Activated CD8-positive, alpha-beta memory T cell treated with anti-CD3 and anti-CD28 coated beads for 1 hour (primary cell): ENCODE results near the gene MTLN.
A peak's percentile ranks its signal among the peaks of the same experiment; 100 is the strongest.
"Not testable (repeated sequence)": the region's sequence is repeated elsewhere in the genome, so short reads cannot be mapped to it uniquely, and the experiment has no call there.

Experiments
- DNase-seq, 2 donors: peaks; one replicate each; pipeline ENCODE4 v3.0.0-alpha.2; 2020; ENCODE audit warnings: low read depth in 1 of 2; ENCODE audit errors: extremely low read depth in 1 of 2

Gene MTLN, protein sequence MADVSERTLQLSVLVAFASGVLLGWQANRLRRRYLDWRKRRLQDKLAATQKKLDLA

DNA sequence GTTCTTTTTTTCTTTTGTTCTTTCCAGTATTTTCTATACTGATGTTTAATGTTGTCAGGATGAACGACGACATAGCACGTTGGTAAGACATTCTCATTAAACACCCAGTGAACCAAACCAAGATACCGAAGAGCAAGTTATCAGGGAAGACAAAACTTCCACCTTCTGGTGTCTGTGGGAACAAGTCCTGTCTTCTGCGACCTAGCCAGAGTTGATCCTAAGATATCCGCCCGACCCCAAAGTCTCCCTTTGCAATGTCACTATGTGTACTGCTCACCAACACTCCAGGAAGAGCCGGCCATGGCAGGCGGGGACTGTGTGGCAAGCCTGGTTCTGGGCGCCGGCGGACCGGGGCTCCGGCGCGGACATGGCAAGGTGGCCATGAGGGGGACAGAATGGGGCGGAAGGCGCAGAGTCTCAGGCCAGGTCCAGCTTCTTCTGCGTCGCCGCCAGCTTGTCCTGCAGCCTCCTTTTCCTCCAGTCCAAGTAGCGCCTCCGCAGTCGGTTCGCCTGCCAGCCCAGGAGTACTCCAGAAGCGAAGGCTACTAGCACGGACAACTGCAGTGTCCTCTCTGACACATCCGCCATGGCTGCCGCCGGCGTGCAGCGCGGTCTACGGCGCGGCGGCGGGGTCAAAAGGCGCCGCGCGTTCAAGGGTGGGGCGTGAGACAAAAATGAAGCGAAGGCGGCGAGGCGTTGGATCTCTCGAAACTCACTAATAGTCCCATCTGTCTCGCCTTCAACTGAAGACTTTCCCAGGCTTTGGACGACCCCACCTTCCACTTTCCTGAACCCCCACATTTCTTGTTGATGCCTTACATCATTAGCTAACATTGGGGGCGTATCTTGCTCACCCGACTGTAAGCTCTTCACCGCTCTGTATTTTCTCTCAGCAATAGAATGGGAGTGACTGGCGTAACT lies at the start of gene MTLN:
MTLN (minus strand) TSS at position 610 of the 921 bp plus-strand sequence; CDS start at position 588, 22 bp downstream.
- DNase-seq = peak; percentile 12 to 38

DNA sequence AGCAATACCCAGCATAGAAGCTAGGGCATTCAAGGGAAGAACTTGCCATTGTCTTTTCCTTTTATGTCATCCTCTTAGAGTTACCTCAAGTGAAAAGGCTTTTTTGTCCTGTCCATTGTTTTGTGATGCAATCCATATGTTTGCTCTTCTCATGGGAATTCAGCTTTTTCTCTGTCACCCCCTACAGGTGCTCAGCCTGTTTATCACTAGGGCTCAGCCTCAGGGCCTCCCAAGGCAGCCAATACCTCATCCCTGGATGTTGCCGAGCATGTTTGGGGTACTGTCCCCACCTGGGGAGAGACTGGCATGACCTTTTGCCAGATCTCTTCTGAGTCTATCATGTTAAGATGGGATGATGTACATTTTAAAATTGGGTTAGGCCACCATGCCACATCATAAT lies 49.6 kb upstream of the MTLN start:
- not testable (repeated sequence) for DNase-seq

DNA sequence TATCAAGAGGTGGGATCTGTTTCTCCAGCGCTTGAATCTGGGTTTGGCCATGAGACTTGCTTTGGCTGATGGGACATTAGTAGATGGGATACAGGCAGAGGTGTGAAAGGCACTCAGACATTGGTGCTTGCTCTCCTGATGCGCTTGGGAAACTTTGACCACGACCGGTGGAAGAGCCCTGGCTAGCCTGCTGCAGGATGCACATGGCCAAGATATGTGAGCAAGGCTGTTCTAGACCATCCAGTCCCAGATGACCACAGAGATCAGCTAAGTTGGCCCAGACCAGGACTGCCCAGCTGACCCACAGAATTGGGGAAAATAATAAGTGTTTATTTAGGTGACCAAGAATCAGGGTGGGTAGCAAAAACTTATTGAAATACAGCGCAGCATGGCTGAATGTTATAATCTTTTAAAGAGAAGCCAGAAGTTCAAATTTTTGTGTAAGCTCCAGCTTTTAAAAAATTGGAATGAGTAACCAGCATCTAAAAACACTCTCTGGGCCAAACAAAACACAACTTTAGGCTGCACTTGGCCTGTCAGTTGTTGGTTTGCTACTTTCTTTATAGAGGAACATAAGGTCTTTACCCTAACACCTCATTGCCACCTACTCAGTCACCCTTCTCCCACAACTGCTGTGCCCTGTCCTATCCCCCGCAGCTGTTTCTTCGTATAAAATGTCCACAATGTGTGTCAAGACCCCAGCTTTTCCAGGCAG lies 35.9 kb upstream of the MTLN start:
- DNase-seq = not testable (repeated sequence)

- DNase-seq = not testable (repeated sequence)
Observed at GRCh38 chr2:110245488-110246435, 33.4 kb upstream of the MTLN start.

DNA sequence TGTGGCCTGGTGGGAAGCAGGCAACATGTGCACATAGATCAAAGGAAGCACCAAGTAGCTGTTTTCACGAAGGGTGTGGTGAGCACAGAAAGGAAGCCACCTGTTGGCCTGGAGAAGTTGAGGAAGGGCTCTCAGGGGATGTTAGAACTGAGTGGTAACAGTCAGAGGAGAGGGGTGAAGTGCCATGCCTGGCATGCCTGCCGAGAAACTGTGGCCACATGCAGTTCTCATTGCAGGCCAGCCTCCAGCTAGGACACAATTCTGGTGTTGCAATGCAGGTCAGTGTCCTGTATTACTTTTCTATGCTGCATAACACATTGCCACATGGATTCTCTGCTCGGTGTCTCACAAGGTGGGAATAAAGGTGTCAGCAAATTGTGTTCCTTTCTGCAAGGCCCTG lies 30.9 kb upstream of the MTLN start:
- not testable (repeated sequence) for DNase-seq

- not testable (repeated sequence) for DNase-seq
Observed at GRCh38 chr2:110234514-110234913, 22.2 kb upstream of the MTLN start.

GRCh38 chr2:110229886-110230285 lies 17.5 kb upstream of the MTLN start:
- DNase-seq = not testable (repeated sequence)

GRCh38 chr2:110222626-110223025 lies 10.3 kb upstream of the MTLN start:
- not testable (repeated sequence) for DNase-seq

GRCh38 chr2:110221938-110222337 lies 9.6 kb upstream of the MTLN start:
- no peak for DNase-seq

DNA sequence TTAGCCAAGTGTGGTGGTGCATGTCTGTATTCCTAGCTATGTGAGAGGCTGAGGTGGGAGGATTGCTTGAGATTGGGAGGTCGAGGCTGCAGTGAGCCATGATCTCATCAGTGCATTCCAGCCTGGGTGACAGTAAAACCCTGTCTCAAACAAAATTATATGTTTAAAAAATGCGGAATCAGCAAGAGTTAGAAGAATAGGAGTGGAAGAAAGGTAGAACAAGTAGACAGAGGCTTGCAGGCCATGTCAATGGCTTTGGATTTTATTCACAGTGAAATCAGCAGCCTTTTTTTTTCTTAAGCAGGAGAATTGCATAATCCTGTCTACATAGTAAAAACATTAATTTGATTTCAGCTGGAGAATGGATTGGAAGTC lies 7.8 kb upstream of the MTLN start:
- DNase-seq = no peak

DNA sequence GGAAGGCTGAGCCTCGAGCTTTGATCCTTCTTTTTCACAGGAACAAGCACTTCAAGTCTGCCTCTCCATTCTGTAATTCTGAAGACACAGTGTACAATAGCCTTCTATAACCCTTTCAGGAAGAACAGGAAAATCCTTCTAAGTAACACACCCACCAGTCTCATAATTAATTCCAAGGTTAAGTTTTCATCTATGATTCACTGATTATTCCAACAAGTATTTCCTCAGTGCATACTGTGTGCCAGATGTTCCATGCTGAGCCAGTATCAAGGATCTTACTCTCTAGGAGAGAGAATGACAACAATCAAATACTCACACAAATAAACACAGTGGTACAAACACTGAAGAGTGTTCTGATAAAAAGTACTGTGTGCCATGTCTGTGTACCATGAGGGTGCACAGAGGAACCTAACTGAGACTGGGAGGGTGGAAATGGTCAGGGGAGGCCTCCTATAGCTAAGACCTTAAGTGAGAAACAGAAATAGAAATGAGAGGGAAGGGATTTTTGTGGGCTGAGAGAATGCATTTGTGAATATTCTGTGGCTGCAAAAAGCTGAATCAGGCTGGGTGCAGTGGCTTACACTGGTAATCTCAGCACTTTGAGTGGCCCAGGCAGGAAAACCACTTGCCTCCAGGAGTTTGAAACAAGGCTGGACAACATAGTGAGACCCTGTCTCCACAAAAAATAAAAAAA lies 7.3 kb upstream of the MTLN start:
- no peak for DNase-seq

- DNase-seq = not testable (repeated sequence)
Observed at GRCh38 chr2:110218889-110219288, 6.5 kb upstream of the MTLN start.

GRCh38 chr2:110216803-110217202 lies 4.5 kb upstream of the MTLN start:
- no peak for DNase-seq

GRCh38 chr2:110216199-110216598 lies 3.9 kb upstream of the MTLN start:
- no peak for DNase-seq

DNA sequence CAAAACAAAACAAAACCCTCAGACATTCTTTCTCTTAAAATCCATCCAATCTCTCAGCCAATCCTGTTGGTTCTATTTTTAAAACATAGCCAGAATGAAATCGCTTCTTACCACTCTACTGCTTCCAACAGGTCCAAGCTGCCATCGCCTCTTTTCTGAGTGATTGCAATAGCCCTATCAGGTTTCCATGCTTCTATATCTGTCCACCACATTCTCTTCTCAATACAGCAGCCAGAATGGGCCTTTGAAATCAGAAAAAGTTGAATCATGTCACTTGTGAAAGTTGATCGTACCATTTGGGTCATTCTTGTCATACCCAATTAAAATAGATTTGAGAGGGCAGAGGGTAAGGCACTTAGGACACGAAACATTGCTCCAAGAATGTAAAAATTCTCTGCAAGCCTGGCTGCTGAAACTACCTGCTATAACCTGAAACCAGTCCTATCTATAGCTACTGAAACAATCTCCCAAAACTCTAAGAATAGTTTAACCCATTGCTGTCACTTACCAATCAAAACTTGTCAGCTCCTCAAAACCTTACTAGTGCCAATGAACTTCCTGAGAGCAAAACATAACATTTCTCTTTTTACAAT lies 3.3 kb upstream of the MTLN start:
- DNase-seq = no peak

GRCh38 chr2:110215091-110215490 lies 2.7 kb upstream of the MTLN start:
- no peak for DNase-seq

GRCh38 chr2:110213522-110213921 lies 1.2 kb upstream of the MTLN start:
- DNase-seq = not testable (repeated sequence)

DNA sequence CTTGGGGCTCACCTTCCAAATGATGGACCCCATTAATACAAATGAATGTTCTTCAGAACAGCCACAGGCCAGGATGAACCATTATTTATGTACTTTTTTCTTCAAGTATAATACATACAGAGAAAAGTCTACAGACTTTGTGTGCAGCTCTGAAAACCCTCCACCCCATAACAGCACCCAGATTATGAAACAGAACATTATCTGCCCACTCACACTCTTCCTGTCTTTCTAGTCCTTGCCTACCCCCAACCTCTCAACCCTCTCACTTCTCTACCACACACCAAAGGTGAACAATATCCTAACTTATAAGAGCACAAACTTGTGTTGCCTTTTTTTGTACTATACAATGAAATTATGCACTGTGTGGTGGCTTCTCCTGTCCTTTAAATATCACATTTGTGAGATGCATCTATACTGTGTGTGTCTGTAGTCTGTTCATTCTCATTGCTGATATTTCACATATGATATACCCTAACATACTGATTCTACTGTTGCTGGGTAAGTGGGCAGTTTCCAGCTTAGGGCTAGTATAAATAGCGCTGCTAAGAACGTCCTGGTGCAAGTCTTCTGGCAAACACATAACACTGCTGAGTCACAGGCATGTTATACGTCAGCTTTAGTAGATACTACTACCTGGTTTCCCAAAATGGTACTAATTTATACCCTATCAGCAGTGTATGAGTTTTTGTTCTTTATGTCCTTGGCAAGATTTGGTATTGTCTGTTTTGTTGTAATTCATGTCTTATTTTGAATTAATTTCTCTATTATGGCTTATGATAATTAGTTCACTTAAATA lies 6.5 kb downstream of the MTLN start:
- no peak for DNase-seq
